ENCODE results near the gene ASPM.
"Not testable (repeated sequence)": the region's sequence is repeated elsewhere in the genome, so short reads cannot be mapped to it uniquely, and the experiment has no call there.

ASPM gene

DNA sequence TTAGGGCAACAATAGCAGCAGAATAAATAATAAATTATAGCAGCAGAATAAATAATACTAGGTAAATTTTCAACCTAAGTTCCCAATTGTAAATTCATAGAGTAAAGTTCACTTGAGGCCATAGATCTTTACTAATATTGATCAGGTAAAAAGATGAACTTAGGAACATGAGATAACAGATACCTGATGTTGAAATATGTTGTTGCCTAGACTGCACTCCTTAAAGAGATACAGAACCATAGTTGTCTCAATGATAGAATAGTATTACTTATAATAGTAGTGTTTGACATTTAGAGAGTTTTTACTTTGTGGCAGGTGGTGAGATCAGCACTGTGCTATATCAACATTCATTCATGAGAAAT, 79.0 kb downstream of the ASPM start:
- no peak for DNase-seq

- DNase-seq: no peak
Observed at GRCh38 chr1:197066719-197067456, 79.6 kb downstream of the ASPM start, which contains the start of gene F13B. Gene F13B (minus strand): TSS chr1:197067260. CDS start chr1:197067223, 37 bp downstream.

DNA sequence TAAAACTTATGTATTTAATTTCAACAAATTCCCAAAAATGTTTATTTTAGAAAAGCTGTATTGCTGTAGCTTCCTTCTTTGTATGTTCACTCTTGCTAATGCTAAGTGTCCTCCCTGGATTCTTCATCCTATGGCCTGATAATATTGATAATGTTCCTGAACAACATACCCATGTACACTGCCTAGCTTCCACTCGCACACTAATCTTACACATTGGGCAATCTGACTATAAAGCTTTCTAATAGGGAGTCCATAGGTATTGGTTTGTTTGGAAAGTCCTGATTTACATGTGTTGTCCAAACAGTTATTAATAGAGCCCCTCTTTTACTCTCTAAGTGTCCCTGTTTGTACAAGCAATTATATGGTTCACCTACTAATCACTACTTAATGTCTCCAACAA, 80.2 kb downstream of the ASPM start:
- no peak for DNase-seq

- DNase-seq: no peak
Observed at GRCh38 chr1:197065559-197065958, 80.9 kb downstream of the ASPM start.

- DNase-seq: no peak
Observed at GRCh38 chr1:197063212-197063611, 83.3 kb downstream of the ASPM start.

GRCh38 chr1:197062692-197063091, 83.8 kb downstream of the ASPM start:
- DNase-seq: no peak

DNA sequence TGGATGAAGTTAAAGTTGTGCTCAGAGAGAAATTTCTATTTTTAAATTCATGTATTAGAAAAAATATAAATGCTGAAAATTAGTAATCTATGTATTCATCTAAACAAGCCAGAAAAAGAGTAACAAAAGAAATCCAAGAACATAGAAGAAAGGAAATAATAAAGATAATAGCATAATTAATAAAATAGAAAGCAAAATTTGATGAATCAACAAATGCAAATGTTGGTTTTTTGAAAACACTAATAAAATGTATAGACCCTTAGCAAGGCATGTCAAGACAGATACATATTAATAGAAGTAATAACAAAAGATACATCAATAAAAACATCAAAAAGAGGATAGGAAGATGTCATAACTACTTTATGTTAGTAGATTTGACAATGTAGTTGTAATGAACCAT, 97.4 kb downstream of the ASPM start:
- DNase-seq: no peak

GRCh38 chr1:197042676-197043341, 103.7 kb downstream of the ASPM start:
- peak; percentile 55 for DNase-seq

DNA sequence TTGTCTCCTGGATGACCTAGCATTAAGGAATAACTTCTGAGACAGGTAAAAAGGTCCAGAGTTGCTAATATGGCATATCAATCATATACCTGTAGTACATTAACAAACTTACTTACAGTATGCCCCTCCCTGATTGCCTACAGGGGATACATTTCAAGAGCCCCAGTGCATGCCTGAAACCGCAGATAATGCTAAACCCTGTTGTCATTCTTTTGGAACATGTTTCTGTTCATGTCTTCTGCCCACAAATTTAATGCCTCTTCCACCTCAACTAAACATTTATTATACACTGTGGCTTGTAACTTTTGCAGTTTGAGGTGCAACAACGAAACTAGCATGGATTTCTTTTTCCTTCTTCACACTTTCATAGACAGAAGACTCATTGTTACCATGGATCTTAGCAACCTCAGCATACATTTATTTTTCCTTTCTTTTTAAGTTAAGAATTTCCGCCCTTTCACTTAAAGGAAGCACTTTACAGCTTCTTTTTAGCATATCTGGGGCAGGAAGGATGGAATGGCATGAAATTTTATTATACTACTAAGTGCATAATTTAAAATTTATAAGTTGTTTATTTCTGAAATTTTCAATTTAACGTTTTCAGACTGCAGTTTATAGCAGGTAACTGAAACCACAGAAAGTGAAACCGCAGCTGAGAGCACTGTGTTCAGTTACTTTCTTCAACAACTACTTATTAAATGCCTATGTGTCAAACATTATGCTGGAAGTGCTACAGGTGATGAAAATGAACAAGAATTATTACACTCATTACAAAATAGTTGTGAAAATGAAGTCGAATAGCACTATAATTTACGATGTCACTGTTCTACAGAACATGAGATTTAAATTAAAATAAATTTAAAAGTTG, 104.7 kb downstream of the ASPM start:
- no peak for DNase-seq

DNA sequence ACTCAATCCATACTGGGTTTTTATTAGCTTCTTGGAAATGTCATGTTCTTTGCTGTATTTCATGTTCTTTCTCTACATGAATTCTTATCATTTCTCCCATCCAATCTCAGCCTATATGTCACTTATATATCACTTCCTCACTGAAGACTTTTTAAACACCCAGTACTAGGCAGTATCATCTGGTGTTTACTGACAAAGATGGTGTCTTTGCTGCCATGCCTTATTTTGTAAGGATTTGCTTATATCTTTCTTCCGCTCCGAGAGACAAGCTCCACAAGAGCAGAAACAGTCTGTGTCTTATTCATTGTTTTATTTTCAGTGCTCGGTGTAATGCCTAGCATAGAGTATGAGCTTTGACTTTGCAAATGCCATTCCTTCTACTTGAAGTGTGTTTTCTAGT, 109.6 kb downstream of the ASPM start:
- no peak for DNase-seq

- DNase-seq: not testable (repeated sequence)
Observed at GRCh38 chr1:197034631-197035339, 111.7 kb downstream of the ASPM start.

Measured in NCI-H187 treated with DMSO at 0.1 percent for 48 hours (cell line).